K562 (cell line): ENCODE data around the gene BPNT1. TPM values are rescaled to one million over a fixed set of nuclear protein-coding genes. Genes with fewer than 3 reads are reported as not detected.
A peak's percentile ranks its signal among the peaks of the same experiment; 100 is the strongest.

Experiments used
- ATF7 ChIP-seq: fragments of 450-650 bp; IDR thresholded peaks from 2 replicates; pipeline ENCODE4 v1.7.1; 2014; ENCODE audit warnings: mild to moderate bottlenecking, moderate library complexity
- C11orf30 ChIP-seq: fragments of 450-650 bp; IDR thresholded peaks from 2 replicates; pipeline ENCODE4 v1.6.1; 2016; ENCODE audit warnings: low read depth, mild to moderate bottlenecking
- CREB3 ChIP-seq: fragments of 450-650 bp; conservative IDR thresholded peaks from 2 replicates; pipeline ENCODE4 v1.6.1; 2016; ENCODE audit warnings: missing genetic modification characterization, low read depth, mild to moderate bottlenecking, missing compliant biosample characterization, moderate library complexity
- E2F5 ChIP-seq: sonication (generic); formaldehyde crosslinking; IDR thresholded peaks from 2 replicates; pipeline ENCODE4 v1.8.0; 2022; ENCODE audit warnings: mild to moderate bottlenecking, missing genetic modification reagents
- ELF4 ChIP-seq: fragments of 450-650 bp; formaldehyde crosslinking; IDR thresholded peaks from 2 replicates; pipeline ENCODE4 v1.4.0; 2022; ENCODE audit warnings: missing genetic modification characterization
- FOXK1 ChIP-seq: sonication (generic); formaldehyde crosslinking; IDR thresholded peaks from 2 replicates; pipeline ENCODE4 v1.8.0; 2022; ENCODE audit warnings: missing genetic modification reagents, mild to moderate bottlenecking, borderline replicate concordance
- IFI16 ChIP-seq: fragments of 250-450 bp; sonication (Bioruptor Pico); IDR thresholded peaks from 2 replicates; pipeline ENCODE4 v2.1.2; 2022; ENCODE audit warnings: mild to moderate bottlenecking, inconsistent platforms
- MCM7 ChIP-seq, 2 experiments: fragments of 450-650 bp; IDR thresholded peaks; 2 replicates each; pipeline ENCODE4 v1.6.1; 2016 to 2018
- MECOM ChIP-seq: fragments of 250-450 bp; sonication (Bioruptor Pico); IDR thresholded peaks from 2 replicates; pipeline ENCODE4 v1.8.0; 2022; ENCODE audit warnings: inconsistent platforms
- MXD1 ChIP-seq: fragments of 250-450 bp; sonication (Bioruptor Pico); IDR thresholded peaks from 2 replicates; pipeline ENCODE4 v1.8.0; 2021; ENCODE audit warnings: borderline replicate concordance, mild to moderate bottlenecking, moderate library complexity; ENCODE audit not compliant: poor library complexity, severe bottlenecking
- MXI1 ChIP-seq: IDR thresholded peaks from 2 replicates; pipeline ENCODE4 v1.6.1; 2011; ENCODE audit warnings: low read depth, mild to moderate bottlenecking, improper control_type of control experiment, low read length
- NFIC ChIP-seq: fragments of 450-650 bp; IDR thresholded peaks from 2 replicates; pipeline ENCODE4 v1.6.1; 2017; ENCODE audit warnings: mild to moderate bottlenecking, inconsistent platforms
- NR4A1 ChIP-seq, 2 experiments: fragments of 250-450 bp in 1 of 2; fragments of 450-650 bp in 1 of 2; sonication (Bioruptor Pico) in 1 of 2; IDR thresholded peaks; 2 replicates each; pipeline versions ENCODE4 v1.4.0 to v1.6.1; 2016 to 2020; ENCODE audit warnings: mild to moderate bottlenecking in 2 of 2, missing compliant biosample characterization in 1 of 2, missing genetic modification characterization in 1 of 2, moderate library complexity in 1 of 2
- RAD21 ChIP-seq, 2 experiments: fragments of 250-450 bp in 1 of 2; fragments of 450-650 bp in 1 of 2; sonication (Bioruptor Pico) in 1 of 2; formaldehyde crosslinking in 1 of 2; IDR thresholded peaks in 1 of 2; conservative IDR thresholded peaks in 1 of 2; 2 replicates each; pipeline versions ENCODE4 v1.4.0 to v1.8.0; 2020 to 2022; ENCODE audit warnings: mild to moderate bottlenecking in 2 of 2, moderate library complexity in 1 of 2
- RBM39 ChIP-seq: fragments of 200-400 bp; formaldehyde crosslinking; optimal IDR thresholded peaks from 2 replicates; pipeline ENCODE3; 2018; ENCODE audit warnings: low read depth, low read length
- RREB1 ChIP-seq: fragments of 250-450 bp; sonication (Bioruptor Pico); IDR thresholded peaks from 2 replicates; pipeline ENCODE4 v1.4.0; 2020
- XRCC5 ChIP-seq: fragments of 200-400 bp; formaldehyde crosslinking; IDR thresholded peaks from 2 replicates; pipeline ENCODE4 v1.6.1; 2017; ENCODE audit warnings: low read depth, mild to moderate bottlenecking, low read length
- ZKSCAN1 ChIP-seq: fragments of 150-350 bp; IDR thresholded peaks from 2 replicates; pipeline ENCODE4 v1.6.1; 2016; ENCODE audit warnings: low read depth, low read length
- ZNF224 ChIP-seq: sonication (generic); formaldehyde crosslinking; IDR thresholded peaks from 2 replicates; pipeline ENCODE4 v1.8.0; 2022; ENCODE audit warnings: mild to moderate bottlenecking, missing genetic modification reagents
- polyA plus RNA-seq, 8 experiments: library from polyadenylated mRNA; depleted of rRNA in 4 of 8; stranded (reverse) in 5 of 8; unstranded in 3 of 8; fragments of >200 nt; fragmentation: Nextera tagmentation in 2 of 8; fragmentation: Illumina TruSeq in 1 of 8; extraction: Ambion mirVana in 2 of 8; extraction: Trizol in 1 of 8; gene quantifications; 2 replicates each; pipeline versions ENCODE4 v1.2.1 to v1.2.3, GENCODE V29; 2011 to 2014; ENCODE audit warnings: inconsistent platforms in 1 of 8, missing spikeins in 1 of 8
- total RNA-seq, 7 experiments: library from RNA; depleted of rRNA in 6 of 7; stranded (reverse); fragments of >200 nt in 6 of 7; fragmentation: Illumina TruSeq in 2 of 7; extraction: Trizol in 2 of 7; gene quantifications; 2 replicates each; pipeline versions ENCODE4 v1.2.1 to v1.2.3, GENCODE V29; 2011 to 2021; ENCODE audit warnings: low replicate concordance in 1 of 7

The BPNT1 gene
- total and polyA plus RNA-seq, 9 of the 15 experiments (the other 6 are each of a cell fraction or from before 2014, with no cell fraction given), result 30.2 to 73.8 (median 40.5) TPM

- TF ChIP-seq MXD1 (CRISPR knock-in tag), result no peak
- TF ChIP-seq E2F5 (CRISPR knock-in tag), result peak; percentile 13; the same call in 1 of the 2 replicates
- TF ChIP-seq XRCC5, result 0 out of 2 replicates have a peak, but pooled peaks have one; percentile 11
- TF ChIP-seq MCM7 (IDR thresholded peaks at IDR 0.05), result no peak
- 0 out of 2 replicates have a peak, but pooled peaks have one; percentile 13 for TF ChIP-seq NR4A1 (CRISPR knock-in tag; IDR thresholded peaks at IDR 0.05)
- TF ChIP-seq NR4A1 (tag; IDR thresholded peaks at IDR 0.05), result no peak
- no peak for TF ChIP-seq ELF4 (CRISPR knock-in tag)
- no peak for TF ChIP-seq ZKSCAN1
- TF ChIP-seq ATF7, result 0 out of 2 replicates have a peak, but pooled peaks have one; percentile 36
- TF ChIP-seq RBM39, result no peak
- TF ChIP-seq ZNF224 (CRISPR knock-in tag), result peak; percentile 53; the same call in 1 of the 2 replicates
- TF ChIP-seq MXI1, result peak; percentile 23; the same call in 1 of the 2 replicates
- peak; percentile 55; the same call in 1 of the 2 replicates for TF ChIP-seq FOXK1 (CRISPR knock-in tag)
- no peak for TF ChIP-seq MECOM (CRISPR knock-in tag)
- TF ChIP-seq NFIC, result peak; percentile 28
- TF ChIP-seq CREB3 (tag), result no peak
- TF ChIP-seq RREB1 (CRISPR knock-in tag), result 0 out of 2 replicates have a peak, but pooled peaks have one; percentile 15
- no peak for TF ChIP-seq IFI16
- TF ChIP-seq C11orf30, result no peak
- no peak for TF ChIP-seq RAD21 (CRISPR knock-in tag; conservative IDR thresholded peaks at IDR 0.05 in 1 of 2, IDR thresholded peaks at IDR 0.05 in 1 of 2)
Measured at GRCh38 chr1:220094016-220094911, 4.7 kb upstream of the BPNT1 start, which contains the start of gene IARS2 (continued).
